ACHN (cell line): ENCODE measurements around the gene CEACAM19.
A peak's percentile ranks its signal among the peaks of the same experiment; 100 is the strongest.

Experiments
- DNase-seq: peaks from one replicate; pipeline ENCODE4 v3.0.0-alpha.2; 2015
- in situ Hi-C: cut with HindIII; loops from 2 replicates; pipeline ENCODE4 v1.10.0; 2017; ENCODE audit warnings: low sequenced_read_pairs, low pct_ligation_motif_present, low pct_unique_long_range_greater_than_20kb

CEACAM19 gene

GRCh38 chr19:44687888-44688287 is 16.6 kb downstream of the CEACAM19 start:
- no peak for DNase-seq
- in situ Hi-C loops, result no loop called here

- DNase-seq, result peak; percentile 53
- in situ Hi-C loops, result no loop called here
These were observed 18.2 kb downstream of the CEACAM19 start for GRCh38 chr19:44689290-44690130.

- DNase-seq, result no peak
- in situ Hi-C loops, result no loop called here
These were observed 18.8 kb downstream of the CEACAM19 start for GRCh38 chr19:44690131-44690440.

GRCh38 chr19:44692379-44692721 is 21.1 kb downstream of the CEACAM19 start:
- no peak for DNase-seq
- in situ Hi-C loops, result no loop called here

GRCh38 chr19:44694184-44694579 is 22.9 kb downstream of the CEACAM19 start:
- in situ Hi-C loops, result no loop called here
- no peak for DNase-seq

GRCh38 chr19:44696939-44697669 is 25.8 kb downstream of the CEACAM19 start:
- no peak for DNase-seq
- in situ Hi-C loops, result no loop called here

GRCh38 chr19:44697670-44698034 is 26.4 kb downstream of the CEACAM19 start:
- in situ Hi-C loops, result no loop called here
- no peak for DNase-seq

- DNase-seq, result no peak
- in situ Hi-C loops, result no loop called here
These were observed 27.4 kb downstream of the CEACAM19 start, which contains the start of gene CEACAM16 for GRCh38 chr19:44698492-44699201. Gene CEACAM16 (plus strand): TSS chr19:44699151. CDS start chr19:44701457, 2,306 bp downstream.

GRCh38 chr19:44700547-44700946 is 29.3 kb downstream of the CEACAM19 start:
- DNase-seq, result no peak
- in situ Hi-C loops, result no loop called here

- no peak for DNase-seq
- in situ Hi-C loops, result no loop called here
These were observed 29.9 kb downstream of the CEACAM19 start for GRCh38 chr19:44701228-44701627.

- no peak for DNase-seq
- in situ Hi-C loops, result no loop called here
These were observed 31.4 kb downstream of the CEACAM19 start for GRCh38 chr19:44702551-44703176.

GRCh38 chr19:44703336-44704078 is 32.2 kb downstream of the CEACAM19 start:
- no peak for DNase-seq
- in situ Hi-C loops, result no loop called here

GRCh38 chr19:44704982-44705381 is 33.7 kb downstream of the CEACAM19 start:
- DNase-seq, result no peak
- in situ Hi-C loops, result no loop called here

GRCh38 chr19:44705502-44706010 is 34.3 kb downstream of the CEACAM19 start:
- DNase-seq, result no peak
- in situ Hi-C loops, result no loop called here

GRCh38 chr19:44706506-44707236 is 35.4 kb downstream of the CEACAM19 start:
- DNase-seq, result no peak
- in situ Hi-C loops, result no loop called here

GRCh38 chr19:44707794-44708193 is 36.5 kb downstream of the CEACAM19 start:
- no peak for DNase-seq
- in situ Hi-C loops, result no loop called here

- in situ Hi-C loops, result no loop called here
- DNase-seq, result no peak
These were observed 37.7 kb downstream of the CEACAM19 start for GRCh38 chr19:44708940-44709339.
